H9 (cell line): ENCODE data around the gene GNB4. TPM values are rescaled to one million over a fixed set of nuclear protein-coding genes. Genes with fewer than 3 reads are reported as not detected.

Experiments
- DNase-seq: peaks from one replicate; pipeline ENCODE4 v3.0.0-alpha.2; 2017
- H2AFZ ChIP-seq: one replicate; pipeline ENCODE4 v1.6.1; 2013; ENCODE audit warnings: mild to moderate bottlenecking, low read length, control low read depth, moderate library complexity
- H2AK5ac ChIP-seq: 2 replicates; pipeline ENCODE4 v1.6.1; 2013; ENCODE audit warnings: low read length, control low read depth, mixed read lengths; ENCODE audit not compliant: insufficient read length
- H2BK120ac ChIP-seq: one replicate; pipeline ENCODE4 v1.6.1; 2013; ENCODE audit warnings: low read depth, mild to moderate bottlenecking, low read length, control low read depth, inconsistent platforms; ENCODE audit not compliant: poor library complexity, severe bottlenecking
- H2BK12ac ChIP-seq: 2 replicates; pipeline ENCODE4 v1.6.1; 2013; ENCODE audit warnings: low read length, control low read depth, mixed read lengths, low read depth; ENCODE audit not compliant: insufficient read length
- H2BK15ac ChIP-seq: 2 replicates; pipeline ENCODE4 v1.6.1; 2013; ENCODE audit warnings: low read depth, low read length, control low read depth
- H2BK20ac ChIP-seq: one replicate; pipeline ENCODE4 v1.6.1; 2013; ENCODE audit warnings: low read depth, mild to moderate bottlenecking, low read length, control low read depth, inconsistent platforms; ENCODE audit not compliant: poor library complexity, severe bottlenecking
- H2BK5ac ChIP-seq: 2 replicates; pipeline ENCODE4 v1.6.1; 2013; ENCODE audit warnings: low read length, control low read depth, mixed read lengths; ENCODE audit not compliant: insufficient read length
- H3K14ac ChIP-seq: 2 replicates; pipeline ENCODE4 v1.6.1; 2013; ENCODE audit warnings: low read length, control low read depth; ENCODE audit not compliant: insufficient read depth
- H3K18ac ChIP-seq: 2 replicates; pipeline ENCODE4 v1.6.1; 2013; ENCODE audit warnings: low read depth, mild to moderate bottlenecking, mixed read lengths, low read length, control low read depth; ENCODE audit not compliant: insufficient read length
- H3K23ac ChIP-seq: 2 replicates; pipeline ENCODE4 v1.6.1; 2013; ENCODE audit warnings: low read length, control low read depth, mixed read lengths, low read depth; ENCODE audit not compliant: insufficient read length
- H3K23me2 ChIP-seq: 2 replicates; pipeline ENCODE4 v1.6.1; 2013; ENCODE audit warnings: low read depth, mild to moderate bottlenecking, mixed read lengths, low read length, control low read depth; ENCODE audit not compliant: insufficient read length, poor library complexity, severe bottlenecking
- H3K27ac ChIP-seq: 2 replicates; pipeline ENCODE4 v1.5.1; 2013; ENCODE audit warnings: low read length, control low read depth, mixed read lengths, low read depth; ENCODE audit not compliant: insufficient read length
- H3K27me3 ChIP-seq: 2 replicates; pipeline ENCODE4 v1.6.1; 2013; ENCODE audit warnings: low read length, control low read depth, inconsistent platforms; ENCODE audit not compliant: insufficient read depth
- H3K4ac ChIP-seq: 2 replicates; pipeline ENCODE4 v1.6.1; 2013; ENCODE audit warnings: low read depth, mild to moderate bottlenecking, control low read depth, inconsistent platforms, low read length, moderate library complexity
- H3K4me1 ChIP-seq: 2 replicates; pipeline ENCODE4 v1.6.1; 2013; ENCODE audit warnings: low read length, control low read depth, inconsistent platforms; ENCODE audit not compliant: insufficient read depth
- H3K4me2 ChIP-seq: 2 replicates; pipeline ENCODE4 v1.6.1; 2013; ENCODE audit warnings: low read length, control low read depth, mixed read lengths; ENCODE audit not compliant: insufficient read length, insufficient read depth
- H3K56ac ChIP-seq: 2 replicates; pipeline ENCODE4 v1.6.1; 2013; ENCODE audit warnings: low read depth, mild to moderate bottlenecking, mixed read lengths, low read length, control low read depth; ENCODE audit not compliant: insufficient read length
- H3K79me1 ChIP-seq: 2 replicates; pipeline ENCODE4 v1.6.1; 2013; ENCODE audit warnings: low read depth, mild to moderate bottlenecking, moderate library complexity, low read length, control low read depth, inconsistent platforms; ENCODE audit not compliant: insufficient read depth, poor library complexity, severe bottlenecking
- H3K79me2 ChIP-seq: 2 replicates; pipeline ENCODE4 v1.6.1; 2013; ENCODE audit warnings: low read length, control low read depth, inconsistent platforms; ENCODE audit not compliant: insufficient read depth
- H3K9ac ChIP-seq: 2 replicates; pipeline ENCODE4 v1.6.1; 2013; ENCODE audit warnings: low read length, control low read depth, mixed read lengths; ENCODE audit not compliant: insufficient read length; ENCODE audit errors: extremely low read depth
- H3K9me3 ChIP-seq: one replicate; pipeline ENCODE4 v1.6.1; 2013; ENCODE audit warnings: low read depth, low read length, inconsistent platforms; ENCODE audit not compliant: control insufficient read depth
- H3T11ph ChIP-seq: one replicate; pipeline ENCODE4 v1.6.1; 2013; ENCODE audit warnings: mild to moderate bottlenecking, low read length, control low read depth, inconsistent platforms
- H4K20me1 ChIP-seq: one replicate; pipeline ENCODE4 v1.6.1; 2013; ENCODE audit not compliant: control insufficient read depth, insufficient read length, insufficient read depth
- H4K5ac ChIP-seq: 2 replicates; pipeline ENCODE4 v1.6.1; 2013; ENCODE audit warnings: low read depth, mild to moderate bottlenecking, mixed read lengths, low read length, control low read depth; ENCODE audit not compliant: insufficient read length
- H4K8ac ChIP-seq: replicated peaks from 2 replicates; pipeline ENCODE4 v1.6.1; 2013; ENCODE audit warnings: low read length, control low read depth, mixed read lengths, low read depth; ENCODE audit not compliant: insufficient read length
- H4K91ac ChIP-seq: 2 replicates; pipeline ENCODE4 v1.6.1; 2013; ENCODE audit warnings: low read depth, mild to moderate bottlenecking, moderate library complexity, mixed read lengths, low read length, control low read depth; ENCODE audit not compliant: insufficient read length
- H3K27ac Mint-ChIP-seq, 3 experiments: 2 replicates in 2 of 3; 3 replicates in 1 of 3; pipeline ENCODE4 v1.8.0; 2020 to 2021; ENCODE audit warnings: mixed read lengths in 3 of 3, mild to moderate bottlenecking in 1 of 3, moderate library complexity in 1 of 3
- H3K27me3 Mint-ChIP-seq: 2 replicates; pipeline ENCODE4 v1.8.0; 2021; ENCODE audit warnings: low read depth, mild to moderate bottlenecking, moderate library complexity, mixed read lengths
- H3K36me3 Mint-ChIP-seq, 3 experiments: 2 replicates in 2 of 3; 3 replicates in 1 of 3; pipeline ENCODE4 v1.8.0; 2020 to 2021; ENCODE audit warnings: low read depth in 3 of 3, mixed read lengths in 3 of 3; ENCODE audit not compliant: insufficient read depth in 1 of 3
- H3K4me1 Mint-ChIP-seq, 2 experiments: 2 replicates each; pipeline ENCODE4 v1.8.0; 2020; ENCODE audit warnings: mixed read lengths in 2 of 2
- H3K4me3 Mint-ChIP-seq, 2 experiments: 2 replicates in 1 of 2; 3 replicates in 1 of 2; pipeline ENCODE4 v1.8.0; 2020 to 2021; ENCODE audit warnings: mild to moderate bottlenecking in 2 of 2, mixed read lengths in 2 of 2, moderate library complexity in 1 of 2
- H3K9me3 Mint-ChIP-seq, 2 experiments: 2 replicates in 1 of 2; 3 replicates in 1 of 2; pipeline ENCODE4 v1.8.0; 2020; ENCODE audit warnings: mild to moderate bottlenecking in 2 of 2, mixed read lengths in 2 of 2, moderate library complexity in 1 of 2
- CTCF ChIP-seq: fragments of 200-600 bp; sonication (generic); conservative IDR thresholded peaks from 3 replicates; pipeline ENCODE4 v1.8.0; 2021; ENCODE audit warnings: antibody characterized with exemption, mild to moderate bottlenecking
- WGBS: extraction: QIAGEN DNeasy Blood & Tissue Kit; methylation state at CpG from one replicate; pipeline ENCODE4 v1.1.7; 2013; ENCODE audit warnings: missing lambda C conversion rate, low lambda C conversion rate, mixed read lengths; ENCODE audit not compliant: insufficient read length; ENCODE audit errors: extremely low coverage; 5-methylcytosine and 5-hydroxymethylcytosine counted together
- total RNA-seq: library from RNA; stranded (reverse); gene quantifications from 2 replicates; pipeline ENCODE4 v1.2.1, GENCODE V29; 2021

The GNB4 gene
- total RNA-seq, 1 experiment from 2014 or later = 25.0 TPM

- Histone ChIP-seq H4K8ac (no peak overlapping the region), H3K23ac (no peak overlapping the region), H2BK5ac (no peak overlapping the region), H3K56ac (no peak overlapping the region), H2BK20ac (no peak overlapping the region), H3K27ac (no peak overlapping the region), H3K27me3 (no peaks in the 10 kb centered on the region), H3K4me2 (no peak overlapping the region), H2BK15ac (no peak overlapping the region), H3K9ac (no peak overlapping the region), H3K79me2 (no peaks in the 10 kb centered on the region), H2BK12ac (no peak overlapping the region), H4K20me1 (no peaks in the 10 kb centered on the region), H3K9me3 (no peaks in the 10 kb centered on the region), H3T11ph (no peak overlapping the region), H3K18ac (no peak overlapping the region), H2AK5ac (no peak overlapping the region), H3K79me1 (no peaks in the 10 kb centered on the region), H4K91ac (no peak overlapping the region), H3K4me1 (no peaks in the 10 kb centered on the region), H2BK120ac (no peak overlapping the region), H3K4ac (no peak overlapping the region), H3K23me2 (no peaks in the 10 kb centered on the region), H3K14ac (no peak overlapping the region), H2AFZ (no peak overlapping the region), H4K5ac (no peak overlapping the region)
- no peaks in the 10 kb centered on the region for H3K27me3 Mint-ChIP-seq
- no peak overlapping the region for H3K27ac Mint-ChIP-seq
- peaks cover 8% of the 10 kb centered on the region in 2 experiments for H3K4me1 Mint-ChIP-seq
- WGBS = no CpG with 5 or more reads among the region's 2 CpGs
- no peak overlapping the region for H3K4me3 Mint-ChIP-seq
- no peaks in the 10 kb centered on the region for H3K9me3 Mint-ChIP-seq
- TF ChIP-seq CTCF = no peak
- no peak for DNase-seq
- peaks cover 2 to 9% (median 9%) of the 10 kb centered on the region in 3 experiments; a peak in 2 of 7 replicates for H3K36me3 Mint-ChIP-seq
Measured at GRCh38 chr3:179414804-179415203, 36.5 kb downstream of the GNB4 start.
